ENCODE data around the gene SPTLC2.
"Not testable (repeated sequence)": the region's sequence is repeated elsewhere in the genome, so short reads cannot be mapped to it uniquely, and the experiment has no call there.

GRCh38 chr14:77635466-77635865 is 19.0 kb upstream of the SPTLC2 start:
- TF ChIP-seq POLR2A, CTCF, POLR2AphosphoS5 (IDR thresholded peaks at IDR 0.05): not testable (repeated sequence)

Measured in prostate gland (tissue), 2 donors.